GM21528 (cell line): ENCODE results near the gene STRN.
"Not testable (repeated sequence)": the region's sequence is repeated elsewhere in the genome, so short reads cannot be mapped to it uniquely, and the experiment has no call there.

Experiments
- ATAC-seq: cut with Tn5 transposase; IDR thresholded peaks from one replicate; pipeline ENCODE4 v1.9.1; 2021; ENCODE audit warnings: mild to moderate bottlenecking, moderate library complexity; ENCODE audit not compliant: unreplicated experiment, low FRiP score

The STRN gene

GRCh38 chr2:36919041-36919837 lies 47.1 kb downstream of the STRN start:
- no peak for ATAC-seq

- ATAC-seq = no peak
Measured at GRCh38 chr2:36918307-36918706, 48.0 kb downstream of the STRN start.

GRCh38 chr2:36915627-36916026 lies 50.7 kb downstream of the STRN start:
- ATAC-seq = no peak

GRCh38 chr2:36912695-36913094 lies 53.6 kb downstream of the STRN start:
- ATAC-seq = no peak

GRCh38 chr2:36911012-36911411 lies 55.3 kb downstream of the STRN start:
- ATAC-seq = no peak

- no peak for ATAC-seq
Measured at GRCh38 chr2:36906277-36906676, 60.1 kb downstream of the STRN start.

GRCh38 chr2:36904636-36905035 lies 61.7 kb downstream of the STRN start:
- ATAC-seq = no peak

- ATAC-seq = no peak
Measured at GRCh38 chr2:36902385-36903120, 63.8 kb downstream of the STRN start.

GRCh38 chr2:36892805-36893204 lies 73.5 kb downstream of the STRN start:
- ATAC-seq = no peak

GRCh38 chr2:36889795-36890194 lies 76.5 kb downstream of the STRN start:
- ATAC-seq = no peak

GRCh38 chr2:36887095-36887494 lies 79.2 kb downstream of the STRN start:
- ATAC-seq = not testable (repeated sequence)

- no peak for ATAC-seq
Measured at GRCh38 chr2:36886664-36887063, 79.7 kb downstream of the STRN start.

GRCh38 chr2:36885605-36886004 lies 80.7 kb downstream of the STRN start:
- no peak for ATAC-seq

GRCh38 chr2:36882532-36882931 lies 83.8 kb downstream of the STRN start:
- ATAC-seq = no peak

- no peak for ATAC-seq
Measured at GRCh38 chr2:36881816-36882215, 84.5 kb downstream of the STRN start.

- no peak for ATAC-seq
Measured at GRCh38 chr2:36878429-36878828, 87.9 kb downstream of the STRN start.

- ATAC-seq = no peak
Measured at GRCh38 chr2:36871068-36871707, 95.1 kb downstream of the STRN start.

GRCh38 chr2:36869606-36870005 lies 96.7 kb downstream of the STRN start:
- ATAC-seq = no peak

- ATAC-seq = no peak
Measured at GRCh38 chr2:36861896-36862295, 104.4 kb downstream of the STRN start.

- no peak for ATAC-seq
Measured at GRCh38 chr2:36859366-36859792, 107.0 kb downstream of the STRN start.
